ENCODE results near the gene R3HDML. TPM values are rescaled to one million over a fixed set of nuclear protein-coding genes. Genes with fewer than 3 reads are reported as not detected.

R3HDML gene
- total RNA-seq, 4 donors from 2014 or later, result not detected

GRCh38 chr20:44350567-44350966 lies 13.7 kb downstream of the R3HDML start:
- TF ChIP-seq CTCF (IDR thresholded peaks at IDR 0.05 in 4 of 5, conservative IDR thresholded peaks at IDR 0.05 in 1 of 5), result no peak
- no peak for TF ChIP-seq POLR2A (IDR thresholded peaks at IDR 0.05)
- no peak for DNase-seq
- ATAC-seq, result no peak
- Histone ChIP-seq H3K27ac (no peak overlapping the region), H3K36me3 (no peaks in the 10 kb centered on the region), H3K27me3 (peaks cover 0 to 2% (median 0%) of the 10 kb centered on the region in 3 donors), H3K4me1 (no peaks in the 10 kb centered on the region), H3K9me3 (no peaks in the 10 kb centered on the region), H3K4me3 (no peak overlapping the region)
- intact Hi-C loops (cut with DNase I; ENCODE audit: low total_unique reads), result no loop called here
- in situ Hi-C loops (cut with MboI; ENCODE audit: low sequenced_read_pairs in 4 of 4), result no loop called here

GRCh38 chr20:44354979-44355497 lies 18.2 kb downstream of the R3HDML start:
- no peak for DNase-seq
- peaks cover 0 to 2% (median 0%) of the 10 kb centered on the region in 3 donors for H3K27me3 ChIP-seq
- H3K36me3 ChIP-seq, result no peaks in the 10 kb centered on the region
- intact Hi-C loops (cut with DNase I; ENCODE audit: low total_unique reads), result no loop called here
- no peak overlapping the region for H3K27ac ChIP-seq
- no peak overlapping the region for H3K4me3 ChIP-seq
- TF ChIP-seq POLR2A (IDR thresholded peaks at IDR 0.05), result no peak
- TF ChIP-seq CTCF (IDR thresholded peaks at IDR 0.05 in 4 of 5, conservative IDR thresholded peaks at IDR 0.05 in 1 of 5), result no peak
- H3K9me3 ChIP-seq, result no peaks in the 10 kb centered on the region
- in situ Hi-C loops (cut with MboI; ENCODE audit: low sequenced_read_pairs in 4 of 4), result no loop called here
- ATAC-seq, result no peak
- H3K4me1 ChIP-seq, result no peaks in the 10 kb centered on the region

- ATAC-seq (no peak), DNase-seq (no peak)
- Histone ChIP-seq H3K27me3 (peaks cover 0 to 2% (median 0%) of the 10 kb centered on the region in 3 donors), H3K36me3 (no peaks in the 10 kb centered on the region), H3K27ac (no peak within 1 kb of the TSS), H3K9me3 (no peaks in the 10 kb centered on the region), H3K4me1 (no peaks in the 10 kb centered on the region), H3K4me3 (no peak within 1 kb of the TSS)
- intact Hi-C loops (cut with DNase I; ENCODE audit: low total_unique reads), result no loop called here
- no peak for TF ChIP-seq POLR2A (IDR thresholded peaks at IDR 0.05)
- no peak for TF ChIP-seq CTCF (IDR thresholded peaks at IDR 0.05 in 4 of 5, conservative IDR thresholded peaks at IDR 0.05 in 1 of 5)
- in situ Hi-C loops (cut with MboI; ENCODE audit: low sequenced_read_pairs in 4 of 4), result no loop called here
Measured at GRCh38 chr20:44355498-44356352, 18.9 kb downstream of the R3HDML start, which contains the start of gene HNF4A. TSS of gene HNF4A (plus strand) at chr20:44355699. CDS start at chr20:44355805, 106 bp downstream.

- Histone ChIP-seq H3K9me3 (no peaks in the 10 kb centered on the region), H3K27ac (no peak overlapping the region), H3K36me3 (no peaks in the 10 kb centered on the region), H3K4me3 (no peak overlapping the region), H3K4me1 (no peaks in the 10 kb centered on the region), H3K27me3 (peaks cover 0 to 2% (median 0%) of the 10 kb centered on the region in 3 donors)
- in situ Hi-C loops (cut with MboI; ENCODE audit: low sequenced_read_pairs in 4 of 4) (no loop called here), intact Hi-C loops (cut with DNase I; ENCODE audit: low total_unique reads) (no loop called here)
- DNase-seq (no peak), ATAC-seq (no peak)
- TF ChIP-seq CTCF (IDR thresholded peaks at IDR 0.05 in 4 of 5, conservative IDR thresholded peaks at IDR 0.05 in 1 of 5), result no peak
Measured at GRCh38 chr20:44356353-44356723, 19.5 kb downstream of the R3HDML start.
